Right renal pelvis (tissue), 4 donors: ENCODE measurements around the gene KCNJ6. TPM values are rescaled to one million over a fixed set of nuclear protein-coding genes. Genes with fewer than 3 reads are reported as not detected.
"Not testable (repeated sequence)": the region's sequence is repeated elsewhere in the genome, so short reads cannot be mapped to it uniquely, and the experiment has no call there.

Experiments
- DNase-seq, 4 donors: peaks; one replicate each; pipeline ENCODE4 v3.0.0-alpha.2; 2013; ENCODE audit warnings: low read depth in 4 of 4, low spot score in 3 of 4, missing footprints in 1 of 4
- polyA plus RNA-seq, 4 donors: library from polyadenylated mRNA; unstranded; fragments of 120-200 nt; gene quantifications; one replicate each; pipeline ENCODE4 v1.2.1, GENCODE V29; 2013; ENCODE audit not compliant: insufficient read length in 4 of 4

Gene KCNJ6
- polyA plus RNA-seq, 4 donors = 0.18 to 0.35 (median 0.31) TPM

DNA sequence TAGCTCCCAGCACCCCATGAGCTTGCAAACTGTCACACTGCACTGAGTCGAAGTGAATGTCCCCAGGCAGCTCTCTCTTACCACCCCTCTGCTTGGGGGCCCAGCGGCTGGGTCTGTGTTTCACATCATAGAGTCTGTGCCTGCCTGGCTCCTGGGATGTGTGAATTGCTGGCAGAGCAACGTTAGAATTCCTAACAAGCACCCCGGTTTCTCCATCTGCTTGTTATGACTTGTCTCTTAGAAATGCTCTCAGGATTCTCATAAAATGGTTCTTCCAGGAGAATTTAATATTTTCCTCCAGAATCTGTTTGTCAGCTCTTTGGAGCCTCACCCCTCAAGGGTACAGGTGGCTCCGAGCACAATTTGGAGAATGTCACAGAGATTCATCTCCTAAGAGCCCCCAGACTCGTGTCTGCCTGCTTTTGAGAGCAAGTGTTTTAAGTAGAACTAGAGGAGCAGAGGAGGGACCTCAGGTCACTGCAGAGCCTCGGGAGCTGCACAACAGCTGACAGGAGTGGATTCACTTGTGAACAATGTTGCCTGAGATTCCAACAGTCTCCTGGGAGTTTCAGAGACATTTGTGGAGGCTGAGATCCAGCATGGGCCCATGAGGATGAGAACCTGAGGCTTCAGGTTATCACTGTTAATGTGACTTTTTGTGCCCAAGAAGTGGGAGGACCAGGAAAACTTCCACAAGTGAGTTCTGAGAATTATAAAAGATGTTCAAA is 131.5 kb downstream of the KCNJ6 start:
- DNase-seq = no peak

DNA sequence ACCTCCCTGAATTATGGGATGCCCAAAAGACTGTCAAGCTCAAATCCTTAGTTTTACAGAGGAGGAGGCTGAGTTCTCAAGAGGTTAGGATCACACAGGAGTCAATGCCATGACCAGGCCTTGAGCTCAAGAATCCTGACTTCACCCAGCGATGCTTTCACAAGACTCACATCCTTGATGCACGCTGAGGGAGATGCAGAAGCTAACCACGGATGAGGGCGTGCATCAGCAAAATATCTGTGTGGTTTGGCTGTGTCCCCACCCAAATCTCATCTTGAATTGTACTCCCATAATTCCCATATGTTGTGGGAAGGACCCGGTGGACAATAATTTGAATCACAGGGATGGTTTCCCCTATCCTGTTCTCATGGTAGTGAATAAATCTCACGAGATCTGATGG is 133.2 kb downstream of the KCNJ6 start:
- DNase-seq = no peak

DNA sequence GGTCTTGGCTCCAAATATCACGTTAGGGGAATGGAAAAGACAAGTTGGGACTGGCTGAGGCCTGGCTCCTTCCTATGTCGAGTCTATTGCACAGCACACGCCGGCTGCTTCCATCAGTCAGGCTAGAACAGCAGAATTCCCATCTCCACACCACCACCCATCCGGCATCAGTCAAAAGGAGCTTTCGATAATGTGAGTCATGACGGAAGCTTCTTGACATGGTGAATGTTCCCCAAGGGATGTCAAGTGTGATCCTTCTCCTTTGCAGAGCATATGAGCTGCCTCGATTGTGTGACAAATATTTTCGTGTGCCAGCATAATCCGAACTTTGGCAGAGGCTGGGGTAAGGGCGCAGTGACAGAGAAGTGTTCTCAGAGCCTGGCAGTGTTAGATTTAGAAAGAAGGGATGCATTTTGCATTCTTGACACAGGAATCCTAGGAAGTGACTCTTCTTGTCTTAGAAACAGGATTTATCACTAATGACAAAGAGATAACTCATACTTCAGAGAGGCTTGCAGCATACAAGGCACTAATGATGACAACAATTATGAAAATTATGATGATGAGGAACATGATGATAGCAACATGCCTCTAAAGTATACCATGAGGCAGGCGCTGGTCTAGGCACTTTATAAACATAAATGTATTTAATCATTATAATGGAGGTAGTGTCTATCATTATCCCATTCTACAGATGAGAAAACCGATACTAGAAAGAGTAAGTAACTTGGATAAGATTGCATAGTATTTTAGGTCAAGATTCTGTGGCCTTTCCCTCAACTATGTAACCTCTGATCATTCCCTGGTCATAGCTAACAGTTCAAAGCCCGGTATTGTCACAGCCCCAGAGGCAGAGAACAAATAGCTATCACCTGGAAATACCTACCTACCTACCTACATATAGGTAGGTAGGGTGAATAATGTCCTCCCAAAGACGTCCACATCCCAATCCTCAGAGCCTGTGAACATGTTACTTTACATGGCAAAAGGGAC is 135.0 kb downstream of the KCNJ6 start:
- no peak for DNase-seq

DNA sequence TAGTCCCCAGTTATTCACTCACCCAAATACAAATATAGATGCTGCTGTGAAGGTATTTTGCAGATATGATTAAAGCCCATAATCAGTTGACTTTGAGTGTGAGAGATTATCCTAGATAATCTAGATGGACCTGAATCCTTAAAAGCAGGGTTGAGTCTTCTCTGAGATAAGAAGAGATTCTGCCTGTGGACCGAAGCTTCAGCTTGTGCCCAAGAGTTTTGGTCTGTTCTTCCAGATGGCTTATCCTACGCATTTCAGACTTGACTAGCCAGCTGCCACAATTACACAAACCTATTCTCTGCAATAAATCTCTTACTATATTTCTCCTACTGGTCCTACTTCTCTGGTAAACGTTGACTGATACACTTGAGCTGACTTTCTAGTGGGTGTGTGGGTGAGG is 145.1 kb downstream of the KCNJ6 start:
- no peak for DNase-seq

DNA sequence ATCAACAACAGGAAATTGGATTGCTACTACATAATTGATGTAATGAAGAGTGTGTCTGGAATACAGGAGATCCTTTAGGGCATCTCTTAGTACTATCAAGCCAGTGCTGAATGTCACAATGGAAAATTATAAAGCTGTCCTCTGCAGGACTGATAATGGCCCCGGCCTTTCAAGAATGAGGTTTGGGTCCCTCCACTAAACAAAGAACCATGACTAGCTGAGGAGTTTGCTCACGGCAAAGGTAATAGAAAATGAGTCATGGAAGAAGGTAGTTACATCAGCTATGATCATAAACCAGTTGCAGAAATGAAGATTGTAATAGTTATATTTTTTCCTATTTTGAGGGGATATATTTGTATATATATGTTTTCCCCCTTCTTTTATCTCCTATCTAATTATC is 145.8 kb downstream of the KCNJ6 start:
- DNase-seq = no peak

DNA sequence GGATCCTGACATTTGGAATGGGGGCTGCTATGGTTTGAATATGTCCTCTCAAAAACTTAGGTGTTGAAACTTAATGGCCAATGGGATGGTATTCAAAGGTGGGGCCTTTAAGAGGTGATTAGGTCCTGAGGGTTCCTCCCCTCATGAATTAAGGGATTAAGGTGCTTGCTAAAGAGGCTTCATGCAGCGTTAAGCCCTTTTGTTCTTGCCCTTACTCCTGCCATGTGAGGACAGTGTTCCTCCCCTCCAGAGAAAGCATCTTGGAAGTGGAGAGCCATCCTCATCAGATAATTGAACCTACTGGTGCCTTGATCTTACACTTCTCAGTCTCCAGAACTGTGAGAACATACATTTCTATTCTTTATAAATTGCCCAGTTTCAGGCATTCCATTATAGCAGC is 146.6 kb downstream of the KCNJ6 start:
- no peak for DNase-seq

DNA sequence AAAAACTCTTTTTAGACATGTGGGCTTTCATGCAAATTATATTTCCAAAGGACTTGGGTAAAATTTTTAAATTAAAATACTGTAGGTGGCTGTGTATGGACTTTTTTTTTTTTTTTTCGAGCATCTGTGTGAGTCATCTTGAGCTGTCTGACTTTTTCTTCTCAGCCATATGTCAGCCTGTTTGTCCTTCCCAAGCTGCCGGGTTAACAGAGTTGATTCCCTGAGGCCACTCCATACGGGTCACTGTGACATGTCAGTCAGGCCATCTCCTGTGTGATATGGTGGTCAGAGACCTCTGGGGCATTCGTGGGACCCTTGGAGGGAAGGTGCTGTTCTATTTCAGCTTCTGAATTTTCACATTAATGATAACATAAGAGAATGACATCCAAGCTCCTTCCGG is 148.3 kb downstream of the KCNJ6 start:
- DNase-seq = no peak

DNA sequence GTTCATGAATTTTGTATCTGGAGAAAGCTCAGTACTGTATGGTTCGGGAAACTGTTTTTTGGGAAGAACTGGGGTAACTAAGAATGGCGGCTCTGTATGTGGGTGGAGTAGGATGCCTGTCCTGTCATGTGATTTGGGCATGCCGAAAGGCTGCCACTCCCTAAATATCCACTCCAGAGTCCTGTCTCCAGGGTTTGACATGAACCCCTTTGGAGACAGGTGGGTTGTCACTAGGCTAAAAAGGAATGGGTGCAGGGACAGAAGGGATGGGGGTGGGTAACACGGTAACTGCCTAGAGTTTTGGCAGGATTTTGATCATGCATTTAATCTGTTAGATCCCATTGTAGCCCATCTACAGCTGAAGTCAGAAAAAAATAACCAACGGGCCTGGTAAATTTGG is 150.1 kb downstream of the KCNJ6 start:
- no peak for DNase-seq

DNA sequence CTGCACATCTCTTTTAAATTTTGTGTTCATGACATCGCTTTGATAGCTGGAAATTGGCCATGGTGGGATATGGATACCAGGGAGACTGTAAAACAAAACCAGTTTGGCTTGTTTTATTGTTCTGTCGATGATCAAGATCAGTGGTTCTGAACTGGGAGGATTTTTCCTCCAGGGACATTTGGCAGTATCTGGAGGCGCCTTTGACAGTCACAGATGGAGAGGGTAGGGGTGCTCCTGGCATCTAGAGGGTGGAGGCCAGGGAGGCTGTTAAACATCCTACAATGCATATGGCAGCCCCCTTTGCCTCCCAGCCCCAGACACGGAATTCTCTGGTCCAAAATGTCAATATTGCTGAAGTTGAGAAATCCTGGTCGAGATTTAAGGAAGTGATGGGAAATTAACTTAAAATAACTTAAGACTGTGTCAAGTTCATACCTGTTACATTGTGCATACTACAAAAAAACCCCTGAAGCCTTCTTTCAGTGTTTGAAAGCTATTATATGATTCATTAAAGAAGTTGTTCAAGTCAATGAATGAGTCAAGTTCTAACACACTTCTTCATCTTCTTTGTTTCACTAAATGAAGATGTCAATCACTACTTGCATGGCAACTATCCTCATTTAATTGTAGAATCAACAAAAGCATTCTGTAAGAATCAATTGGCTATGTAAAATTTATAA is 150.9 kb downstream of the KCNJ6 start:
- DNase-seq = no peak

DNA sequence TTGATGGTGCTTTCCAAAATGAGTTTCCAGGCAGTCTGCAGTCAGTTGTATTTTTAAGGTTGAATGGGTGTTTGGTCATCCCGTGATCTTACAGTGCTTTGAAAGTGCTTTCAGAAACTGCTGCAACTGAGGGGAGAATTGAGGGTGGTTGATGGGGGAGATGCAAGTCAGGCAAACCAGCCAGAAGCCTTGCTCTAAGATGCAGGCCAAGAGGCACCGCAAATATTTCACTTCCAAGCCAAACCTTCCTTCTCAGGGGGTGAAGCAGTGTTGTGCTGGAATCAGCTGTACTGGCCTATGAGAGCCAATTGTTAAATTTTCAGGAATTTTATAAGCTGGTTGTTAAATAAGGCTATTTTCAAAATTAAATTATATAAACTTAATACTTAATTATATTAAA is 151.6 kb downstream of the KCNJ6 start:
- DNase-seq = no peak

DNA sequence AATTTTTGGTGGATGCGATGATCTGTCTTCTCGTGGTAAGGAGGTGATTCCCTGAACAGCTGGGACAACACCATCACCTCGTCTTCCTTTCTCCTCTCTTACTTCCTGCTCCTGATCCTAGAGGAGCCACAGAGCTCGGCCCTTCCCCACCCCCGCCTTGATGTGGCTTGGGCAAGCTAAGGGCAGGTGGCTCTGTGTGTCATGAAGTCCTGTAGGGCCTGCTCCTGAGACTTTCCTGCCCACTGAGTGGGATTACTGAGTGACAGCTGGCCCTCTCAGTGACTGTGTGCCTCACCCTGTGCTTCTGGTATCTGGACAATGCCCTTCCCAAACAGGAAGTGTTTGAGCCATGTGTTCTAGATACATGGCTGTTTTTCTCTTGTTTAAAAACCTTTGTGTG is 153.0 kb downstream of the KCNJ6 start:
- no peak for DNase-seq

DNA sequence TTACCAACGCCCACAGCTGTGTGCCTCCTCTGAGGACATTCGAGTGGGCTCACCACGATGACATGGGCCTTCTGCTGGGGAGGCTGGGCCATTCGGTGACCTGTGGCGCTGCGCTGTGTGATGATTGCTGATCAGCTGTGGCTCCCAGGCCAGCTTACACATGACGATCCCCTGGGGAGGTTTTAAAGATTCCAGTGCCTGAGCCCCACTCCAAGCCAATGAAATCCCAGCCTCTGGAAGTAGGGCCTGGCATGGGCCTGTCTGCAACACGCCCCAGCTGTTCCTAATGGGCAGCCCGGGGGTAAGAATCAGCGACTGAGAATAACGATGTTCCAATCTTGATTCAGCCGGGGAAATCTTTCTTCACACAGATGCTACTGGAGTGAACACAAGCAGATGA is 153.7 kb downstream of the KCNJ6 start:
- no peak for DNase-seq

DNA sequence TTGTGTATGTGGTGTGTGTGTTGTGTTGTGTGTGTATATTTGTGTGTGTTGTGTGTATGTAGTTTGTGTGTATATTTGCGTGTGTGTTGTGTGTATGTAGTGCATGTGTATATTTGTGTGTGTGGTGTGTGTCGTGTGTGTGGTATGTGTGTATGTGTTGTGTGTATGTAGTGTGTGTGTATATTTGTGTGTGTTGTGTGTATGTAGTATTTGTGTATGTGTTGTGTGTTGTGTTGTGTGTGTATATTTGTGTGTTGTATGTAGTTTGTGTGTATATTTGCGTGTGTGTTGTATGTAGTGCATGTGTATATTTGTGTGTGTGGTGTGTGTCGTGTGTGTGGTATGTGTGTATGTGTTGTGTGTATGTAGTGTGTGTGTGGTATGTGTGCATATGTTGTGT is 154.9 kb downstream of the KCNJ6 start:
- DNase-seq = not testable (repeated sequence)

DNA sequence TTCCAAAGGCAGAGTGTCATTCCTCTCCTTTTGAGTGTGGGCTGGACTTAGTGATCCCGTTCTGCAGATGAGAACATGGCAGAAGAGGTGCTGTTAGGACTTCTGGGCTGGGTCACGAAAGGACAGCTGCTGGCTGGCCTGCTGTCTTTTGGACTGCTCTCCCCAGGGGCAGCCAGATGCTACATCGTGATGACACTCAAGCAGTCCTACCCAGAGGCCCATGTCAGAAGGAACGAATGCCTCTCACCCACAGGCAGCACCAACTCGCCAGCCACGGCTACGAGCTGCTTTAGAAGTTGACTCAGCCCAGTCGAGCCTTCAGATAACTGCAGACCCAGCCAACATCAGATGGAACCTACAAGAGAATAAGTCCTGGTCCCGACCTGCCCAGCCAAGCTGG is 156.5 kb downstream of the KCNJ6 start:
- DNase-seq = no peak

DNA sequence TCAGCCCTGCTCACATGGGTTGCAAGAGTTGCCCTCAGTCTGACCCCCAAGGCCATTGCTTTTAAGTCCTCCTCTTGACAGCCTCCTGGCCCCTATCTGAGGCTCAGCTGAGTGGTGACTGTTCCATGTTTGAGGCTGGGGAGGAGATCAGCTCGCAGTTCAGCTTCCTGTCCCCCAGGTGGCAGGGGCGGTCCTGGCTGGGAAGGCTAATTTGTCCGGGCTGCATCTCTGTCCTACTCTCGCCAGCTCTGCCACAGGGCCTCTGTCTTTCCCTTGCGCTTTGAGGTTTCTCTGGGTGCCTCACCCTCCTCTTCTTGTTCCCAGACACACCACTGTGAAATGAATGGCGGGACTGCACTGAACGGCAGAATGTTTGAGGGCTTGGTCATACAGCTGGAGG is 157.3 kb downstream of the KCNJ6 start:
- peak in 1 of 4 donors; percentile 10 for DNase-seq

DNA sequence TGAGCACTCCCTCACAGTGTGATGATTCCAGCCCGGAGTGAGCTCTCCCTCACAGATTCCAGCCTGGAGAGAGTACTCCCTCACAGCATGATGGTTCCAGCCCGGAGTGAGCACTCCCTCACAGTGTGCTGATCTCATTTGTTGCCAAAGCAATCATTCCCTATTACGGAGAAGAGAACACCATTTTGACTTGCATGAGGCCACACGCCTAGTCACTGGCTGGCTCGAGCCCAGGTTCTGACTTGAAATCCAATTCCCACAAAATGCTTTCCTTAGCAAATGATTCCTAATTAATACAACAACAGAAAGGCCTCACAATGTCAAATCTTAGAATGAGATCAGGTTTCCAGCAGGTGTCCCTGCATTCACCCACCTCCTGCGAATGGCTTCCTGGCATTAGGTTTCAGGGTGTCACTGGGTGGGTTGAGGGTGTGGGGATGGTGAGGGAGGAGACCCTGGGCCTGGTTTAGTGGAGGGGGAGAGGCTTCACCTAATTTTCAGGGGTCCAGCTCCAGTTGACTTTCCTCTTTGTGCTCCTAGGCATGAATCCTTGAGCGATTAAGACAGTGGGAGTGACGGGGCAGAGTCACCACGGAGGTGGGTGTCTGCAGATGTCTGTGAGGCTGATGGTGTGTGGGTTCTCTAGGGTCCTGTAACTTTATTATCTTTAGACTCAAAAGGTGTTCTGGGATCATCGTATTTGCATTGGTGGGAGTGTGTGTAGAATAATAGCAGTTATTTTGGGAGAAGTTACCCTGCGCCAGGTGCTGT is 158.5 kb downstream of the KCNJ6 start:
- DNase-seq = no peak

DNA sequence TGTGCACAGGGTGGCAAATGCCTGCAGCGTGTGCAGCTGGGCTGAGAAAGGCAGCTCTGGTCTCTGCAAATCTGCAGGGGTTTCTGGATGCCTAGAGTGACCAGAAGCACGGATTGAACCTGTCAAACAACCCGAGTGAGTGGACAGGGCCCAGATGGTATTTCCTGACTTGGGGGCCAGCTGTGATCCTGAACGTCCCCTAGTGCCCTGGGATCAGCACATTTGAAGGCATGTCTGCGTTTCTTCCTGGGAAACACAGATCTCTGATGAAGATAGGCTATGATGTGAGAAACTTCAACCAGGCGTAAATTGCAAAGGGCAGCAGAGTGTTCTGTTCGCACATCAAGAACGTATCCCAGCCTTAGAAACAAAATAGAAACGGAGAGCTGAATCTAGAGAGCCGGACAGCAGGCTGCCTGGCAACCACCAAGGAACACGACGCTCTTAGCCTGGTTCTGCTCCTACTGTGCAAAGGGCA is 163.1 kb downstream of the KCNJ6 start:
- DNase-seq = no peak

DNA sequence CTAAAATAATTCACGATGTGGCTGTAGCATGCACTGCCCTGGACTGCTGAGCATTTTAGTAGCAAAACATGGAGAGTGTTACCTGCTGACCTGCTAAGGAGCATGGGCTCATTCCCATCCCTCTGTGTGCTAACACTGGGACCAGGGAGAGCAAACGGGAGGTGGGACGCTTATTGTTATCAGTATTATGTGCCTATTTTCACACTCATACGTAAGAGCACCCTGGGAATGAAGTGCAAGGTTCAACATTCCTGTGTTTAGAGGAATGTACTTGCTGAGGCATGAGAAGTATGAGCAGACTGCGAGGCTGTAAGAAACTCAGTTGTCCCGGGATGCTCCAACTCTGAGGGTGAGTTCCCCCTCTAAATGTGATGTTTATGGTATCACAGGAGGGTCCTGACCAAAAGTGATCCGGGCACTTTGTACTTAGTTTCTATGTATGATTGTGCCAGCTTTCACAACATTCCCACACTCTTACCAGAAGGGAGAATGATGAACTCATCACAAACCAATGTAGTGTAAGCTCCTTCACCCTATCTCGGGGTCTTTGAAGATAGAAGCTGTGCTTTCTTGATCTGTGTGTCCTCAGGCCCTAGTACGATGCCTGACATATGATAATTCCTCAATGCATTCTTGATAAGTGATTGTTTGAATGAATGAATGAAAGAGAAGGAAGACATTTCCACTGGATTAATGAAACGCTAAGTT is 164.8 kb downstream of the KCNJ6 start:
- DNase-seq = no peak

DNA sequence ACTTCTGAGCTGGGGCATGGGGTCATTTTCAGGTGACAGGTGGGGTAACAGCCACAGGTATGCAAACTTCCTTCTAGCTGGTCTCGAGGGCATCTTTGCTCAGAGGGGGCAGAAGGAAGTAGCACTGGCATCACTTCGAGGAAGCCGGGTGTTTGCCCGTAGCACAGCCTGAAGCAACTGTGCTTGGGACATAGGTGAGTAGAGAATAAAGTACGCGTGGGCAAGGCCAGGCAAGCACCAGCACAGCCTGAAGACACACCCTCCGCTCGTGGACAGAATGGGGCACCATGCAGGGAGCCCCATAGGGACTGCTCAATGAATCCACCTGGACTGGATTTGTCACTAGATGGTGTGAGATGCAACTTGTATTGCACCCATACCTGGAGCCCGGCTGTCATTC is 167.1 kb downstream of the KCNJ6 start:
- DNase-seq = no peak

DNA sequence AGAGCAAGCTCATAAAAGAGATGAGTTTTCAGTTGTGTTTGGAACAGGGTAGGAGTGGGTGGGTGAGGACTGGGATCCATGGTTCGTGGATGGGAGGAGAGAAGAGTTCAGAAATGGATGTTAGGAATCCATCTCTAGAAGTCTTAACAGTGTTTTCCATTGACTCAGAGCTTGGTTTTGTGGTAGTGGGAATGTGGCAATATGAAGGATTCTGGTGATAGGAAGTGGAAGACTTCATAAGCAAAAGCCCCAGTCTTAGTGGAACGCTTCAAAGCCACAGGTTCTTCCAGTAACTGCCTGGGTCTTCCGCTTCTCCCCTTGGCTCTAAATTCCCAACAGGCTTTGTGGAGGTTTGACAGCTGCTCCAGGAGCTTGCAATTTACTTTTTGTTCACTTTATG is 167.9 kb downstream of the KCNJ6 start:
- no peak for DNase-seq
